ENCODE results near the gene CCDC57. TPM values are rescaled to one million over a fixed set of nuclear protein-coding genes. Genes with fewer than 3 reads are reported as not detected.

CCDC57 gene
- total and polyA plus RNA-seq, 2 experiments from 2014 or later, result 46.2 to 53.5 TPM

GRCh38 chr17:82098169-82098938 is 114.3 kb downstream of the CCDC57 start, which contains the start of gene FASN:
Gene FASN (minus strand): TSS chr17:82098236. CDS start chr17:82096445, 1,791 bp downstream.
- Histone ChIP-seq H3K27me3 (no peaks in the 10 kb centered on the region), H3K9me3 (ENCODE audit: low read depth) (no peaks in the 10 kb centered on the region), H3K36me3 (peaks cover 15% of the 10 kb centered on the region), H3K27ac (peak within 1 kb of the TSS; percentile 98), H3K4me3 (peak within 1 kb of the TSS; percentile 90), H3K4me1 (ENCODE audit: low read depth) (peaks cover 12% of the 10 kb centered on the region)
- TF ChIP-seq CTCF (IDR thresholded peaks at IDR 0.05; ENCODE audit: low read depth, low read length), result peak; percentile 32
- DNase-seq (ENCODE audit: low read depth in 1 of 2, low spot score in 1 of 2), result peak; percentile 98

GRCh38 chr17:82097919-82098168 is 114.8 kb downstream of the CCDC57 start:
- H3K9me3 ChIP-seq (ENCODE audit: low read depth), result no peaks in the 10 kb centered on the region
- peak overlapping the region; percentile 90 for H3K4me3 ChIP-seq
- no peak for TF ChIP-seq CTCF (IDR thresholded peaks at IDR 0.05; ENCODE audit: low read depth, low read length)
- peaks cover 20% of the 10 kb centered on the region for H3K36me3 ChIP-seq
- no peaks in the 10 kb centered on the region for H3K27me3 ChIP-seq
- H3K4me1 ChIP-seq (ENCODE audit: low read depth), result peaks cover 7% of the 10 kb centered on the region
- no peak for DNase-seq (ENCODE audit: low read depth in 1 of 2, low spot score in 1 of 2)
- H3K27ac ChIP-seq, result peak overlapping the region; percentile 98

- H3K4me3 ChIP-seq, result peak overlapping the region; percentile 90
- DNase-seq (ENCODE audit: low read depth in 1 of 2, low spot score in 1 of 2), result peak; percentile 77 to 83
- H3K27ac ChIP-seq, result peak overlapping the region; percentile 98
- H3K36me3 ChIP-seq, result peaks cover 23% of the 10 kb centered on the region
- no peaks in the 10 kb centered on the region for H3K27me3 ChIP-seq
- H3K4me1 ChIP-seq (ENCODE audit: low read depth), result peaks cover 7% of the 10 kb centered on the region
- TF ChIP-seq CTCF (IDR thresholded peaks at IDR 0.05; ENCODE audit: low read depth, low read length), result no peak
- H3K9me3 ChIP-seq (ENCODE audit: low read depth), result no peaks in the 10 kb centered on the region
Observed at GRCh38 chr17:82097184-82097918, 115.3 kb downstream of the CCDC57 start.

GRCh38 chr17:82096709-82097183 is 115.9 kb downstream of the CCDC57 start:
- Histone ChIP-seq H3K4me3 (peak overlapping the region; percentile 90), H3K4me1 (ENCODE audit: low read depth) (peaks cover 7% of the 10 kb centered on the region), H3K9me3 (ENCODE audit: low read depth) (no peaks in the 10 kb centered on the region), H3K27ac (peak overlapping the region; percentile 98), H3K36me3 (peaks cover 29% of the 10 kb centered on the region), H3K27me3 (no peaks in the 10 kb centered on the region)
- no peak for TF ChIP-seq CTCF (IDR thresholded peaks at IDR 0.05; ENCODE audit: low read depth, low read length)
- no peak for DNase-seq (ENCODE audit: low read depth in 1 of 2, low spot score in 1 of 2)

GRCh38 chr17:82095777-82096708 is 116.6 kb downstream of the CCDC57 start:
- no peak overlapping the region for H3K27ac ChIP-seq
- no peak for TF ChIP-seq CTCF (IDR thresholded peaks at IDR 0.05; ENCODE audit: low read depth, low read length)
- H3K36me3 ChIP-seq, result peaks cover 35% of the 10 kb centered on the region

More at GRCh38 chr17:82095777-82096708, 116.6 kb downstream of the CCDC57 start:
- Histone ChIP-seq H3K9me3 (ENCODE audit: low read depth) (no peaks in the 10 kb centered on the region), H3K4me3 (peak overlapping the region; percentile 90), H3K4me1 (ENCODE audit: low read depth) (peaks cover 7% of the 10 kb centered on the region), H3K27me3 (no peaks in the 10 kb centered on the region)
- DNase-seq (ENCODE audit: low read depth in 1 of 2, low spot score in 1 of 2), result no peak
